ENCODE results near the gene SERPINA7.
"Not testable (repeated sequence)": the region's sequence is repeated elsewhere in the genome, so short reads cannot be mapped to it uniquely, and the experiment has no call there.

SERPINA7 gene

DNA sequence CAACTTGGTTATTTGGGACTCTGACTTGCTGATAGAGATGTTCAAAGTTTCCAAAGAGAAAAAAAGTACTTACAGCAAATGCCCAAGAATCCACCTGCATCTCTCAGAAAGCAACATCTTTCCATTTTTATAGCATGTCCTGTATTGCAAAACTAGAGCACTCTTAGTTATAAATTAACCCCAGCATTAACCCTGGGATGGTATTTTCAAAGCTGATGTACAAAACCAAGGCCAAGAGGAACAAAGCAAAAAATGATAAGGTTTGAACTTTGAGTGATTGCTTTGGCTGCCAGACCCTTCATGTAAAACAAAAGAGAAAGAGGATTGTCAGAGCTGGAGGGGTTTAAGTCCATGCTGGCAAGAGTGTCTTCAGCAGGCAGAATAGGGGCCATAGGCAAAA is at the start of gene SERPINA7:
SERPINA7 (minus strand) TSS at position 103 of the 400 bp plus-strand sequence. CDS start 1,669 bp downstream, outside the sequence.
- DNase-seq (ENCODE audit: low read depth in 3 of 3), result no peak

DNA sequence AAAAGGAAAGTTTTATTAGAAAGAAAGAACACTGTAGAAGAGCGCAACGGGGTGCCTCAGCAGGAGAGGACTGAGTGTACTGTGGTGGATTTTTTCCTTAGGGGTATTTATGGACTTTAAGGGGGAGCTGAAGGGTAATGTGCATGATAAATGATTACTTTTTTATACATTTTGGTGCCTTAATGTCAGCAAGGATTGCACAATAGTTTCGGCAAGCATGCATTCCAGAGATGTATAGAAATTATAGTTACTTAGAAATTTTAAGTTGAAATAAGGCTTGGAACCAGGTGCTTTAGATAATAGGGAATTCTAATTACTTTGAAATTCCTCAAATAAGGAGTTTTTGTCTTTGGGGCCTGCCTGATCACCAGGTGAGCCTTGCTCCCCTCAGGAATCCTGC is 30.5 kb upstream of the SERPINA7 start:
- DNase-seq (ENCODE audit: low read depth in 3 of 3), result no peak

GRCh38 chrX:106050054-106050453 is 11.5 kb upstream of the SERPINA7 start:
- DNase-seq (ENCODE audit: low read depth in 3 of 3), result no peak

- DNase-seq (ENCODE audit: low read depth in 3 of 3), result no peak
Measured at GRCh38 chrX:106042296-106042695, 3.8 kb upstream of the SERPINA7 start.

DNA sequence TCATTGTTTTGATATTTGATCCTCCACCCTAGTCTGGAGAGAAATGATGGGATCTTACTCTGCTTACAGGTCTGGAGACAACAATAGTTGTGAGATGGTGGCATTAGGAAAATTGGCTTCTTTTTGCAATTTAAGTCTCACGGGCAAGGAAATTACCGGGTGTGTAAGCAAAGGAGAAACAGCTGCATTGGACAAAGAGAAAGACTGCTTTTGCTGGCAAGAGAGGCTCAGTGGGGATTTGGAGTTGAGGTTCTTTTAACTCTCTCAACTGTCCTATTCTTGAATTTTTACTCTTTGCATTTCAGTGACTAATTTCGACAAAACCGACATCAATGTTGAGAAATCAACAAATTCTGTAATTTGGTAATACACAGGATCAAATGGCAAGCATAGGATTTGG is 2.3 kb upstream of the SERPINA7 start:
- no peak for DNase-seq (ENCODE audit: low read depth in 3 of 3)

DNA sequence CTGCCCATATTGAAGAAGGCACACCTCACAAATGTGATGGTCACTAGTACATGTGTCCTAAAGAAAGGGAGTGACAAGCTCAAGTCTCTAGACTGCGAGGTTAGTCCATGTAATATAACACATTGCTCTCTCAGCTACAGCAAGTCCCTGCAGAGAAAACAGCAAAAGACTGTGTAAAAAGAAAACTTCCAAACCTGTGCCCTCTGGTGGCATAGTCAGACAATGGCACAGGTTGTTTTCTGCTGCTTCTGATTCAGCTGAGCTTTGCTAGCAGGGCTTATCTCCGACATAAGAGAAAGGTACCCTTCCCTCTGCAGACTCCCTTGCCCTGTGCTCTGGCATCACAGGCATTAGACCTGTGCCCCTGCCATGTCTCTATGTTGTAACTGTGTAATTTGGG is 1.4 kb upstream of the SERPINA7 start:
- no peak for DNase-seq (ENCODE audit: low read depth in 3 of 3)

GRCh38 chrX:106037835-106038473 is 573 bp downstream of the SERPINA7 start:
- DNase-seq (ENCODE audit: low read depth in 3 of 3), result no peak

- no peak for DNase-seq (ENCODE audit: low read depth in 3 of 3)
Measured at GRCh38 chrX:106036716-106037115, 1.8 kb downstream of the SERPINA7 start.

- no peak for DNase-seq (ENCODE audit: low read depth in 3 of 3)
Measured at GRCh38 chrX:106035064-106035463, 3.5 kb downstream of the SERPINA7 start.

GRCh38 chrX:106023947-106024346 is 14.6 kb downstream of the SERPINA7 start:
- no peak for DNase-seq (ENCODE audit: low read depth in 3 of 3)

DNA sequence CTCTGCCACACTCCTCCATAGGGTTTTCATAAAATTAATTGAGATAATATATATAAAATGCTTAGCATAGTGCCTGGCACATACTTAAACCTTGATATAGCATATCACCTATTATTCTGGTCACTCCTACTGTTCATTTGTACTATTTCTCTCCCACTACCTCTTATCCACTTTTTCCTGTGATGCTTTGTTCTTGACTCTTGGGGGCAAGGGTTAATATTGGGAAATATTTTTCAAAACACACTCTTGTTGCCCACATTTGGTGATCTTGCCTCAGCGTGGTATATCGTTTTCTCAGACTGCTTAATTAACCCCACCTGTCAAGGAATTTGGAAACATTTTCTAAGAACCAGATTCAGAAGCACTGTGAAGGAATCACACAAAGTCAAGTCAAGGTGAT is 16.3 kb downstream of the SERPINA7 start:
- DNase-seq (ENCODE audit: low read depth in 3 of 3), result no peak

- DNase-seq (ENCODE audit: low read depth in 3 of 3), result no peak
Measured at GRCh38 chrX:106014119-106014775, 24.3 kb downstream of the SERPINA7 start.

DNA sequence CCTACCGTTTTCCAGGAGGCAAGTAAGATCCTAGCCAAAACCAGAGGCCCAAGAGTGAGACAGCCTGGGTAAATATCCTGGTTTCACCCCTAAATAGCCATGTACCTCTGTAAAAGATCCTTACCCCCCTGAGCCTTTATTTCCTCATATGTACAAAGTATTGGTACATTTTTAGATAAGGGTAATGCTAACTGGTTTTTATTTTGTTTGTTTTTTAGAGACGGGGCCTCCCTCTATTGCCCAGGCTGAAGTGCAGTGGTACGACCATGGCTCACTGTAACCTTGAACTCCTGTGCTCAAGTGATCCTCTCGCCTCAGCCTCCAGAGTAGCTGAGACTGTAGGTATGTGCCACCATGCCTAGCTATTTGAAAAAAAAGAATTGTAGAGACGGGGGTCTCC is 29.4 kb downstream of the SERPINA7 start:
- no peak for DNase-seq (ENCODE audit: low read depth in 3 of 3)

DNA sequence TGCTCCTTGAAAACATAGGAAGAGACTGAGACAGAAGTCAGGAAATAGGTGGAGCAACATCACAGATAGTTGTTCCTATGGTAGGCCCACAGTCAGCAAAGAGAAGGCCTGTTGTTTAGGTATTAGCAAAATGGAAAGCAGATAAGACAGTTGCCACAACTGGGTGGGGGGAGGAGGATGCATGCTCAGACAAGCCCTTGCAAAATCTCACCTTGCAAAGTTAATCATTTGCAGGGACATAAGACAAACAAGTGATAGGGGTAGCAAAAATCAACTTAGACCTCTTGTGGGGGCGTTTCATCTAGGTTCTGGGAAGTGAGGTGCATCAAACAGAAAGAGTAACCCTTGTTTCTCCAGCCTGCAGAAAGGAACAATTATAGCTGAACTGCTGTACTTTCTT is 30.7 kb downstream of the SERPINA7 start:
- no peak for DNase-seq (ENCODE audit: low read depth in 3 of 3)

- no peak for DNase-seq (ENCODE audit: low read depth in 3 of 3)
Measured at GRCh38 chrX:106005684-106006083, 32.8 kb downstream of the SERPINA7 start.

DNA sequence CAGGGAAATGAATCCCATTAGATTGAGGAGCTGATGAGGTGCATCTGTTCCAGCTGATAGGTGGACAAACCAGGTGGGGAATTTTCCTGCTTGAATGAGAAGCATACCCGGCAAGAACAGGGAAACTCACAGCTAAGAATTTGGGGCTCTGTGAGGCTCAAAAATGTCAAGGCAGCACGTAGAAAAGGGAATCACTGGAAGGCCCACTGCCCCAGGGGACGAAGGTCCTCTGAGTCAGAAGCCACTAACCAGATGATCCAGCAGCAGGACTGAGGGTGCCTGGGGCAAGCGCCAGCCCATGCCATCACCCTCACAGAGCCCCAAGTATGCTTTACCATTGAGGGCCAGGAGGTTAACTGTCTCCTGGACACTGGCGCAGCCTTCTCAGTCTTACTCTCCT is 37.9 kb downstream of the SERPINA7 start:
- DNase-seq (ENCODE audit: low read depth in 3 of 3), result not testable (repeated sequence)

GRCh38 chrX:106000203-106000602 is 38.3 kb downstream of the SERPINA7 start:
- no peak for DNase-seq (ENCODE audit: low read depth in 3 of 3)

GRCh38 chrX:105999294-105999693 is 39.2 kb downstream of the SERPINA7 start:
- no peak for DNase-seq (ENCODE audit: low read depth in 3 of 3)

- not testable (repeated sequence) for DNase-seq (ENCODE audit: low read depth in 3 of 3)
Measured at GRCh38 chrX:105988487-105988886, 50.0 kb downstream of the SERPINA7 start.

All from stimulated activated CD4-positive, alpha-beta T cell treated with anti-CD3 and anti-CD28 coated beads, TNF-alpha, amount 100 ng/mL, for 48 hours (primary cell).